Measurements from ENCODE around the gene OR51T1.

The OR51T1 gene

DNA sequence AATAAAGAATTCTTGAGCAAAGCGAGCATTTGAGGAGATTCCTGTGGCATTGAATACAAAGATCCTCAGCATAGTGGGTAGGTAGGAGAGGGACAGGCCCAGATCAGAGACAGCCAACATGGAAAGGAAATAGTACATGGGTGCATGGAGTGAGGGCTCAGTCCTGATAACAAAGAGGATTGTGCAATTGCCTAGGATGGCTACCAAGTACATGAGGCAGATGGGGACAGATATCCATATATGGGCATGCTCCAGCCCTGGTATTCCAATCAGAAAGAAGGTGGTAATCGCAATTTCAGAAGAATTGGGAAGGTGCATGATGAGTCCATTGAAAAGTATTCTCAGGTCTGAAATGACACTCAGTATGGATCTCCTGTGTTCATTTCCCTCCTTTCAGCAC is 8.6 kb downstream of the OR51T1 start:
- TF ChIP-seq, protein P1, sequence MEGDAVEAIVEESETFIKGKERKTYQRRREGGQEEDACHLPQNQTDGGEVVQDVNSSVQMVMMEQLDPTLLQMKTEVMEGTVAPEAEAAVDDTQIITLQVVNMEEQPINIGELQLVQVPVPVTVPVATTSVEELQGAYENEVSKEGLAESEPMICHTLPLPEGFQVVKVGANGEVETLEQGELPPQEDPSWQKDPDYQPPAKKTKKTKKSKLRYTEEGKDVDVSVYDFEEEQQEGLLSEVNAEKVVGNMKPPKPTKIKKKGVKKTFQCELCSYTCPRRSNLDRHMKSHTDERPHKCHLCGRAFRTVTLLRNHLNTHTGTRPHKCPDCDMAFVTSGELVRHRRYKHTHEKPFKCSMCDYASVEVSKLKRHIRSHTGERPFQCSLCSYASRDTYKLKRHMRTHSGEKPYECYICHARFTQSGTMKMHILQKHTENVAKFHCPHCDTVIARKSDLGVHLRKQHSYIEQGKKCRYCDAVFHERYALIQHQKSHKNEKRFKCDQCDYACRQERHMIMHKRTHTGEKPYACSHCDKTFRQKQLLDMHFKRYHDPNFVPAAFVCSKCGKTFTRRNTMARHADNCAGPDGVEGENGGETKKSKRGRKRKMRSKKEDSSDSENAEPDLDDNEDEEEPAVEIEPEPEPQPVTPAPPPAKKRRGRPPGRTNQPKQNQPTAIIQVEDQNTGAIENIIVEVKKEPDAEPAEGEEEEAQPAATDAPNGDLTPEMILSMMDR (IDR thresholded peaks at IDR 0.05; ENCODE audit: control extremely low read depth, extremely low read depth, low read depth, missing control alignments) = no peak
- CTCF ChIA-PET = no interaction called here
- POLR2A ChIA-PET = no interaction called here
- DNase-seq (ENCODE audit: extremely low spot score) = no peak

DNA sequence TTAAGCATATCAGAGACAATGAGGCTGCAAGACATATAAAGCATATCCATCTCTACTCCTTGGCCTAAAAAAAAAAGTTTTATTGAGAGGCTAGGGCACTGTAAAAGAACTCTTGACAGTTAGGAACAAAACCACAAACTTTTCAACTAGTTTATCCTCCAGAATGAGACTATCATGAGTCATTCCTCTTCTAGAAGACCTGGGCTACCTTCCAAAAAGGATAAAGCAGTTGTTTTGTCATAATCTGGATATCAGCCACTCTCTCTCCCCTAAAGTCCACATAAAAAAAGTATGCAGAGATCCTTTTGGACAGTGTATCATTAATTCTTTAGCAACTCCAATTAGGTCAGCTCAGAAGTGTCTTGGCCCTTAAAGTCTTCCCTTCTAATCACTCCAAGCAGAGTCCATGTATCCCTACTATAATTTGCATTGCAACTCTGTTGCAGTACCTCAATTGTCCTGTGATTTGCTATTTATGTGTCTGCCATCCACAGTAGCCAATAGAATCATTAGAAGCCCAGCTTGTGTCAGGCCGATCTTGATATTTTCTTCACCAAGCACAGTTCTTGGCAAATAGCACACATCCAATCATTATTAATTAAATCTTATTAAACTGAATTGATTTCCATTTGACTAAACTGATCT is 10.4 kb downstream of the OR51T1 start:
- CTCF ChIA-PET = interaction anchor here (0.8 kb wide), 1 partner anchor 40 kb away, joined by 3 read pairs; no protein-coding TSS in a partner anchor
- POLR2A ChIA-PET = no interaction called here
- no peak for DNase-seq (ENCODE audit: extremely low spot score)
- TF ChIP-seq, protein P1 (IDR thresholded peaks at IDR 0.05; ENCODE audit: control extremely low read depth, extremely low read depth, low read depth, missing control alignments) = no peak

DNA sequence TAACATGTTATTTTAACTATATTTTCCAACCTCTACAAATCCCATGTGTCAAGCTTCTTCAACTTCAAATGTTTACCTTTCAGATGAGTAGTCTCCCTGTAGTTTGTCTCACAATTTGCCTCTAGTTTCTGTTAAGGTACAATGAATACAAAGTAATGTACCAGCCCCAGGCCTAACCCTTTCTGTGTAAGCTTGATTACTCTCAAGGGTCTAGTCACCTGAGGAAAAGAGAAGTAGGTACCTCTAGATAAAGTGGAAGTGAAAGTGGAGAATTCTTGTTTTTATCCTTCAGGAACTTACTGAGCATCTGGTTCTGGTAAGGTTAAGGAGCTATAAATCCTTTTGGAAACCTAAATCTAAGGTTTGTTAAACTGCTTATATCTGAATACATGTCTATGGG is 21.8 kb downstream of the OR51T1 start, which contains the start of gene OR51A7:
Gene OR51A7, plus strand, starts transcription at position 300 of the 400 bp plus-strand sequence. CDS start 3,587 bp downstream, outside the sequence.
- POLR2A ChIA-PET = no interaction called here

DNA sequence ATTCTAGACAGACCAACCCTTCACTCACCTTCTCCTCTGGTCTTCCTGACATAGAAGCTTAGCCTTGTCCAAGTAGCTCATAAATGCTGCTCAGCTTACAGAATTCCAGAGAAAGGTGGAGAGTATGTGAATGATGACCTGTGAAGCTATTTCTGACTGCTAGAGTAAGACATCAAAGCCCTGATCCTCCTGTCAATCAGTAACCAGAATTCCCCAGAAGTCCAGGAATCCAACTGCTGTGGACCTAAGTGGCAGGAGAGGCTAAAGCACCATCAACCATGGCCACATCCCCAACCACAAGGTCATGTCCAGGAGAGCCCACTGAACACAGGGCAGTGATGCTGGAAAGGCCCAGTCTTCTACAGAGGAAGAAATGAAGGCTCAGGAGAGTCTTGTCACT is 34.9 kb downstream of the OR51T1 start:
- ChIA-PET CTCF (interaction anchor here (1.1 to 3.3 kb wide), 4 partner anchors 10 to 22 kb away, joined by 3 to 11 read pairs (median 4); partner anchors contain the start of gene OR51A7), POLR2A (no interaction called here)
- TF ChIP-seq, protein P1 (IDR thresholded peaks at IDR 0.05; ENCODE audit: control extremely low read depth, extremely low read depth, low read depth, missing control alignments) = no peak
- DNase-seq (ENCODE audit: extremely low spot score) = no peak

More for the DNA sequence above, 21.8 kb downstream of the OR51T1 start, which contains the start of gene OR51A7:
- DNase-seq (ENCODE audit: extremely low spot score) = no peak
- CTCF ChIA-PET = interaction anchor here (1.7 kb wide), 1 partner anchor 13 kb away, joined by 4 read pairs; no protein-coding TSS in a partner anchor
- TF ChIP-seq, protein P1 (IDR thresholded peaks at IDR 0.05; ENCODE audit: control extremely low read depth, extremely low read depth, low read depth, missing control alignments) = no peak

DNA sequence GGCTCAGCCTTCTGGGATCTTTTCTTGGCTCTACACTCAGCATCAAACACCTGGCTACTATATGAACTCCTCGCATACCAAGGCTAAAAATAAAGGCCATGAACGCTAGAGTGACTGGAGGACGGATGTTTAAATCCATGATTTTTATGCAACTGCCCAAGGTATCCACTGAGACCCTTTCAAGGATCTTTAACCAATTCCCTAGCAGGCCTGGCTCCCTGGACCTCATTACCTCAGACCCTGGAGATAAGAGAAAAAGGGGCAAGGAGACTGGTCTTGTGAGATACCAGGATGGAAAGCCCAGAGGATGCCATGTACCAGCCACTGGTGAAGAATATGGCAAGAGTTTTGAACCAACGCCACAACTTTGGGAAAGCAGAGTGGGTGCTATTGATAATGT is 37.5 kb downstream of the OR51T1 start, which contains the start of gene OR51G2:
Gene OR51G2, minus strand, starts transcription at position 101 of the 400 bp plus-strand sequence. CDS start 3,687 bp downstream, outside the sequence.
- ChIA-PET CTCF (interaction anchor here (3.3 kb wide), 1 partner anchor 9 kb away, joined by 11 read pairs; no protein-coding TSS in a partner anchor), POLR2A (no interaction called here)
- TF ChIP-seq, protein P1 (IDR thresholded peaks at IDR 0.05; ENCODE audit: control extremely low read depth, extremely low read depth, low read depth, missing control alignments) = no peak
- DNase-seq (ENCODE audit: extremely low spot score) = no peak

DNA sequence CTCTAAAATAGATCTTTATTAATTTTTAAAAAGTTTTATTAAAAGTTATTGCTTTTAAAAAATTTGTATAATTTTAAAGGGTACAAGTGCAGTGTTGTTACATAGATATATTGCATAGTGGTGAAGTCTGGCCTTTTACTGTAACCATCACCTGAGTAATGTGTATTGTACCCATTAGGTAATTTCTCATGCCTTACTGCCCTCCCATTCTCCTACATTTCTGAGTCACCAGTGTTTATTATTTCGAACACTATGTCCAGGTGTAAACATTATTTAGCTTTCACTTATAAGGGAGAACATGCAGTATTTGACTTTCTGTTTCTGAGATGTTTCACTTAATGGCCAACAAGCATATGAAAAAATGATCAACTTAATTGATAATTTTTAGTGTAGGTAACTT is 40.1 kb downstream of the OR51T1 start:
- ChIA-PET POLR2A (no interaction called here), CTCF (no interaction called here)
- DNase-seq (ENCODE audit: extremely low spot score) = no peak
- TF ChIP-seq, protein P1 (IDR thresholded peaks at IDR 0.05; ENCODE audit: control extremely low read depth, extremely low read depth, low read depth, missing control alignments) = no peak

All from GM10248 (cell line).